Testis (tissue), 3 donors: ENCODE results near the gene RNASE12. TPM values are rescaled to one million over a fixed set of nuclear protein-coding genes. Genes with fewer than 3 reads are reported as not detected.
"Not testable (repeated sequence)": the region's sequence is repeated elsewhere in the genome, so short reads cannot be mapped to it uniquely, and the experiment has no call there.

Source experiments
- DNase-seq: peaks from one replicate; pipeline ENCODE4 v3.0.0-alpha.2; 2019
- H3K27ac ChIP-seq, 2 donors: fragments of 200-600 bp; sonication (generic); one replicate each; pipeline ENCODE4 v1.5.1; 2019
- H3K27me3 ChIP-seq: fragments of 200-600 bp; sonication (generic); one replicate; pipeline ENCODE4 v1.5.1; 2019
- H3K36me3 ChIP-seq: fragments of 200-600 bp; sonication (generic); one replicate; pipeline ENCODE4 v1.5.1; 2017; ENCODE audit warnings: low read depth; ENCODE audit errors: missing control alignments
- H3K4me1 ChIP-seq: fragments of 200-600 bp; sonication (generic); one replicate; pipeline ENCODE4 v1.5.1; 2019
- H3K4me3 ChIP-seq, 2 donors: fragments of 200-600 bp; sonication (generic); one replicate each; pipeline ENCODE4 v1.5.1; 2017 to 2019
- H3K9me3 ChIP-seq: fragments of 200-600 bp; sonication (generic); one replicate; pipeline ENCODE4 v1.5.1; 2017
- POLR2A ChIP-seq: fragments of 450-650 bp; IDR thresholded peaks from one replicate; pipeline ENCODE4 v1.6.1; 2017; ENCODE audit warnings: antibody characterized with exemption, mild to moderate bottlenecking, moderate library complexity
- WGBS, 2 donors: methylation state at CpG; one replicate each; pipeline ENCODE4 v1.1.5; 2018; 5-methylcytosine and 5-hydroxymethylcytosine counted together
- intact Hi-C: fragments of 100-400 bp; cut with DNase I; formaldehyde crosslinking; loops from one replicate; pipeline ENCODE4 v1.15.1; 2023; ENCODE audit warnings: low total_unique reads
- polyA plus RNA-seq: library from polyadenylated mRNA; stranded (reverse); fragments of 350-450 nt; fragmentation: Illumina TruSeq; extraction: RNeasy Lipid Tissue Mini Kit (QIAGEN cat#74804); gene quantifications from one replicate; pipeline ENCODE4 v1.2.3, GENCODE V29; 2014; ENCODE audit warnings: low read depth, low replicate concordance; ENCODE audit not compliant: insufficient read depth
- total RNA-seq, 2 donors: library from RNA; depleted of rRNA; stranded (reverse); fragments of >200 nt; gene quantifications; one replicate each; pipeline ENCODE4 v1.2.3, GENCODE V29; 2016
- TF ChIP-seq, protein P1 (sequence below), 3 experiments: fragments of 450-650 bp in 2 of 3; fragments of 200-600 bp in 1 of 3; sonication (generic) in 1 of 3; IDR thresholded peaks; one replicate each; pipeline ENCODE4 v1.5.1; 2016 to 2019; ENCODE audit warnings: antibody characterized with exemption in 3 of 3, mild to moderate bottlenecking in 2 of 3, moderate library complexity in 1 of 3

Gene RNASE12
- total and polyA plus RNA-seq, 3 donors from 2014 or later: 1.3 TPM; not detected in 2

GRCh38 chr14:20583908-20584307, 7.3 kb downstream of the RNASE12 start:
- no peaks in the 10 kb centered on the region for H3K4me1 ChIP-seq
- H3K27me3 ChIP-seq: no peaks in the 10 kb centered on the region
- no peaks in the 10 kb centered on the region for H3K36me3 ChIP-seq
- no peak overlapping the region for H3K27ac ChIP-seq
- DNase-seq: no peak
- no peak overlapping the region for H3K4me3 ChIP-seq
- TF ChIP-seq, protein P1, sequence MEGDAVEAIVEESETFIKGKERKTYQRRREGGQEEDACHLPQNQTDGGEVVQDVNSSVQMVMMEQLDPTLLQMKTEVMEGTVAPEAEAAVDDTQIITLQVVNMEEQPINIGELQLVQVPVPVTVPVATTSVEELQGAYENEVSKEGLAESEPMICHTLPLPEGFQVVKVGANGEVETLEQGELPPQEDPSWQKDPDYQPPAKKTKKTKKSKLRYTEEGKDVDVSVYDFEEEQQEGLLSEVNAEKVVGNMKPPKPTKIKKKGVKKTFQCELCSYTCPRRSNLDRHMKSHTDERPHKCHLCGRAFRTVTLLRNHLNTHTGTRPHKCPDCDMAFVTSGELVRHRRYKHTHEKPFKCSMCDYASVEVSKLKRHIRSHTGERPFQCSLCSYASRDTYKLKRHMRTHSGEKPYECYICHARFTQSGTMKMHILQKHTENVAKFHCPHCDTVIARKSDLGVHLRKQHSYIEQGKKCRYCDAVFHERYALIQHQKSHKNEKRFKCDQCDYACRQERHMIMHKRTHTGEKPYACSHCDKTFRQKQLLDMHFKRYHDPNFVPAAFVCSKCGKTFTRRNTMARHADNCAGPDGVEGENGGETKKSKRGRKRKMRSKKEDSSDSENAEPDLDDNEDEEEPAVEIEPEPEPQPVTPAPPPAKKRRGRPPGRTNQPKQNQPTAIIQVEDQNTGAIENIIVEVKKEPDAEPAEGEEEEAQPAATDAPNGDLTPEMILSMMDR (IDR thresholded peaks at IDR 0.05): no peak
- TF ChIP-seq POLR2A: no peak
- WGBS, 2 donors: 85 to 90% methylated on average over 5 of the region's 5 CpGs
- intact Hi-C loops: no loop called here
- H3K9me3 ChIP-seq: no peaks in the 10 kb centered on the region

- no peaks in the 10 kb centered on the region for H3K9me3 ChIP-seq
- DNase-seq: no peak
- intact Hi-C loops: no loop called here
- no peak overlapping the region for H3K4me3 ChIP-seq
- no peaks in the 10 kb centered on the region for H3K4me1 ChIP-seq
- TF ChIP-seq, protein P1 (IDR thresholded peaks at IDR 0.05): no peak
- TF ChIP-seq POLR2A: no peak
- H3K27ac ChIP-seq: no peak overlapping the region
- no peaks in the 10 kb centered on the region for H3K36me3 ChIP-seq
- no peaks in the 10 kb centered on the region for H3K27me3 ChIP-seq
Observed at GRCh38 chr14:20583142-20583541, 8.0 kb downstream of the RNASE12 start.

DNA sequence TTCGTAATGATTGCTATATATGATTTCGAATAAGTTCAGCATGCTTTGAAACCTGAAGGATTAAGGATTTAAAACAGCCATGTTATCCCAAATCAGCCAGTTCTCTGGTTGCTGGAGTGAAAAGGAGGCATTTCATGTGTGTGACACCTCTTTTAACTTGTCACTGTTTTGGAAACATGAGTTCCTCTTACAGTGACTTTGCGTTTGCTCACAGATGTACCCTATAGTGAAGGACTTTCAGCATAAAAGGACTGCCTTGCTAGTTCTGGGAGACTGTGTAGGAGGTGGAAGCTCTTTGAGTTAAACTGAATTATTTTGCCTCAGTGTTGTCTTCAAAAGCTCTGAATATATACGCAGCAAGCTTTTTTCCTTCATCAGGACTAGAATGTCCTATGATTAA, 10.9 kb downstream of the RNASE12 start:
- no peak overlapping the region for H3K4me3 ChIP-seq
- WGBS, 2 donors: 81 to 88% methylated on average over 4 of the region's 4 CpGs
- TF ChIP-seq POLR2A: no peak
- TF ChIP-seq, protein P1 (IDR thresholded peaks at IDR 0.05): no peak
- H3K27ac ChIP-seq: no peak overlapping the region
- H3K27me3 ChIP-seq: no peaks in the 10 kb centered on the region
- H3K36me3 ChIP-seq: no peaks in the 10 kb centered on the region
- no peak for DNase-seq
- H3K4me1 ChIP-seq: no peaks in the 10 kb centered on the region
- no peaks in the 10 kb centered on the region for H3K9me3 ChIP-seq
- intact Hi-C loops: no loop called here

DNA sequence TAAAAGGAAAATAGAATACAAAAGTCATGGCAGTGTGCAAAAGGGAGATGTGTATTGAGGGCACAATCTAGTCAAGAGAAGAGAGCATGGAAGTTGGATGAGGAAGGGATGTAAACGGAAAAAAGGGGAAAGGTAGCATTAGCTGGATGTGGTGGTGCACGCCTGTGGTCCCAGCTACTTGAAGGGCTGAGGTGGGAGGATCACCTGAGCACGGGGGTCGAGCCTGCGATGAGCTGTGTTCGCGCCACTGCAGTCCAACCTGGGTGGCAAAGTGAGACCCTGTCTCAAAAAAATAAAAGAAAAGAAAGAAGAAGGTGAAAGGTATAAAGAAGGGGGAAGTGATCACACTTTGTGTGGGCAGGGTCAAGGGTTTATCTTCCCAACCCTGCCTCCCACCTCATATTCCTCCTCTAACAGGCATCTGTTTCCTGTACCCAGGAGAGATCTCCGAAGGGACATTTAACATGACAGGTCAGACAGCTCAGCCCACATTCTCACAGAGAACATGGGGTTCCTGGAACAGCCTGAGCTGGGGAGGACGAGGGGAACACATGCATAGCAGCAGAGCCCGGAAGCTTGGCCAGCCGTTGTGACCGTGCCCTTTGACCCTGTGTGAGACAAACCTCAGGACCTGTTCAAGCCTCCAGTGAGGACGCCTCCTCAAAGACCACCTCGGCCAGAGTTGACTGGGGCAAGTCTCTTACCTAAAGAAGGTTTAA, 12.2 kb downstream of the RNASE12 start:
- TF ChIP-seq, protein P1 (IDR thresholded peaks at IDR 0.05): no peak
- no peak for TF ChIP-seq POLR2A
- WGBS, 2 donors: 71 to 72% methylated on average over 14 of the region's 14 CpGs
- Histone ChIP-seq H3K36me3 (no peaks in the 10 kb centered on the region), H3K27me3 (no peaks in the 10 kb centered on the region), H3K4me1 (no peaks in the 10 kb centered on the region), H3K9me3 (no peaks in the 10 kb centered on the region), H3K4me3 (no peak overlapping the region), H3K27ac (no peak overlapping the region)
- intact Hi-C loops: no loop called here
- DNase-seq: no peak

GRCh38 chr14:20578325-20578724, 12.9 kb downstream of the RNASE12 start:
- TF ChIP-seq POLR2A: no peak
- TF ChIP-seq, protein P1 (IDR thresholded peaks at IDR 0.05): no peak
- WGBS, 2 donors: 53 to 86% methylated on average over 3 of the region's 3 CpGs
- H3K27ac ChIP-seq: no peak overlapping the region
- no peak overlapping the region for H3K4me3 ChIP-seq
- no peaks in the 10 kb centered on the region for H3K36me3 ChIP-seq
- intact Hi-C loops: no loop called here
- no peaks in the 10 kb centered on the region for H3K27me3 ChIP-seq
- no peak for DNase-seq
- no peaks in the 10 kb centered on the region for H3K9me3 ChIP-seq
- H3K4me1 ChIP-seq: no peaks in the 10 kb centered on the region

DNA sequence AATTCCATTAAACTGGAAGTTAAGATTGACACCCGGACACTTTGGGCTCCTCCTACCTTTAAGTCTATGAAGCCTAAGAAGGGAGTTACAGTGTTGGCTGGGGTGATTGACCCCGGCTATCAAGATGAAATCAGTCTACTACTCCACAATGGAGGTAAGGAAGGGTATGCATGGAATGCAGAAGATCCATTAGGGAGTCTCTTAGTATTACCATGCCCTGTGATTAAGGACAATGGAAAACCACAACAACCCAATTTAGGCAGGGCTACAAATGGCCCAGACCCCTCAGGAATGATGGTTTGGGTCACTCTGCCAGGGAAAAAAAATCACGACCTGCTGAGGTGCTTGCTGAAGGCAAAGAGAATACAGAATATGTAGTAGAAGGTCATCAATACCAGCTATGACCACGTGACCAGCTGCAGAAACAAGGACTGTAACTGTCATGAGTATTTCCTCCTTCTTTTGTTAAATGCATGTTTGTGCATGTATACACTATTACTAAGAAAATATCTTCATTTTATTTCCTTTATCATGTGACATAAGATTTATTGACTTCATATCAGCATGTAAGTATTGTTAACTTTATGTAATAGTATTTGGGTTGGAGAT, 18.7 kb downstream of the RNASE12 start:
- intact Hi-C loops, DNase-seq, H3K36me3 ChIP-seq, H3K27me3 ChIP-seq, H3K4me1 ChIP-seq, H3K27ac ChIP-seq, H3K9me3 ChIP-seq, H3K4me3 ChIP-seq: not testable (repeated sequence)
- 69 to 71% methylated on average over 4 of the region's 4 CpGs for WGBS, 2 donors

- H3K9me3 ChIP-seq, H3K27ac ChIP-seq, H3K27me3 ChIP-seq, intact Hi-C loops, H3K4me3 ChIP-seq, DNase-seq, H3K36me3 ChIP-seq, H3K4me1 ChIP-seq: not testable (repeated sequence)
- WGBS, 2 donors: 92% methylated on average over 1 of the region's 1 CpG; no CpG with 5 or more reads in 1 of the 2 donors
Observed at GRCh38 chr14:20570720-20571119, 20.5 kb downstream of the RNASE12 start.
